HL-60 (cell line): ENCODE data around the gene SLC2A4RG.

Experiments
- DNase-seq, 2 experiments: peaks; one replicate each; pipeline ENCODE4 v3.0.0-alpha.2; 2010 to 2020; ENCODE audit warnings: low read depth in 1 of 2, low spot score in 1 of 2
- H3K27ac ChIP-seq: fragments of 250-450 bp; sonication (Bioruptor Pico); replicated peaks from 2 replicates; pipeline ENCODE4 v1.5.1; 2020; ENCODE audit warnings: mild to moderate bottlenecking, moderate library complexity
- H3K27me3 ChIP-seq: fragments of 250-450 bp; sonication (Bioruptor Pico); 2 replicates; pipeline ENCODE4 v1.5.1; 2021; ENCODE audit warnings: mild to moderate bottlenecking, moderate library complexity; ENCODE audit not compliant: insufficient read depth, poor library complexity, severe bottlenecking
- H3K4me3 ChIP-seq: replicated peaks from 2 replicates; pipeline ENCODE4 v1.5.1; 2011; ENCODE audit warnings: mild to moderate bottlenecking, control low read depth, low read length; ENCODE audit not compliant: insufficient read depth
- GABPA ChIP-seq: IDR thresholded peaks from 2 replicates; pipeline ENCODE4 v1.6.1; 2012; ENCODE audit warnings: low read depth
- POLR2AphosphoS5 ChIP-seq: IDR thresholded peaks from 2 replicates; pipeline ENCODE4 v1.6.1; 2012; ENCODE audit warnings: low read depth
- REST ChIP-seq: IDR thresholded peaks from 2 replicates; pipeline ENCODE4 v1.6.1; 2012; ENCODE audit warnings: low read depth; ENCODE audit not compliant: insufficient replicate concordance
- SPI1 ChIP-seq: IDR thresholded peaks from 2 replicates; pipeline ENCODE4 v1.6.1; 2012; ENCODE audit warnings: low read depth, mild to moderate bottlenecking, borderline replicate concordance
- TF ChIP-seq, protein P1 (sequence below): IDR thresholded peaks from one replicate; pipeline ENCODE4 v1.5.1; 2011; ENCODE audit warnings: low read length, control low read depth, inconsistent platforms; ENCODE audit not compliant: insufficient read depth

The SLC2A4RG gene

GRCh38 chr20:63755933-63756647, 16.5 kb downstream of the SLC2A4RG start:
- peaks cover 2% of the 10 kb centered on the region for H3K27me3 ChIP-seq
- H3K27ac ChIP-seq: no peak overlapping the region
- DNase-seq: no peak
- TF ChIP-seq REST: no peak
- no peak for TF ChIP-seq SPI1
- TF ChIP-seq, protein P1, sequence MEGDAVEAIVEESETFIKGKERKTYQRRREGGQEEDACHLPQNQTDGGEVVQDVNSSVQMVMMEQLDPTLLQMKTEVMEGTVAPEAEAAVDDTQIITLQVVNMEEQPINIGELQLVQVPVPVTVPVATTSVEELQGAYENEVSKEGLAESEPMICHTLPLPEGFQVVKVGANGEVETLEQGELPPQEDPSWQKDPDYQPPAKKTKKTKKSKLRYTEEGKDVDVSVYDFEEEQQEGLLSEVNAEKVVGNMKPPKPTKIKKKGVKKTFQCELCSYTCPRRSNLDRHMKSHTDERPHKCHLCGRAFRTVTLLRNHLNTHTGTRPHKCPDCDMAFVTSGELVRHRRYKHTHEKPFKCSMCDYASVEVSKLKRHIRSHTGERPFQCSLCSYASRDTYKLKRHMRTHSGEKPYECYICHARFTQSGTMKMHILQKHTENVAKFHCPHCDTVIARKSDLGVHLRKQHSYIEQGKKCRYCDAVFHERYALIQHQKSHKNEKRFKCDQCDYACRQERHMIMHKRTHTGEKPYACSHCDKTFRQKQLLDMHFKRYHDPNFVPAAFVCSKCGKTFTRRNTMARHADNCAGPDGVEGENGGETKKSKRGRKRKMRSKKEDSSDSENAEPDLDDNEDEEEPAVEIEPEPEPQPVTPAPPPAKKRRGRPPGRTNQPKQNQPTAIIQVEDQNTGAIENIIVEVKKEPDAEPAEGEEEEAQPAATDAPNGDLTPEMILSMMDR: no peak
- TF ChIP-seq GABPA: no peak
- no peak for TF ChIP-seq POLR2AphosphoS5
- no peak overlapping the region for H3K4me3 ChIP-seq

DNA sequence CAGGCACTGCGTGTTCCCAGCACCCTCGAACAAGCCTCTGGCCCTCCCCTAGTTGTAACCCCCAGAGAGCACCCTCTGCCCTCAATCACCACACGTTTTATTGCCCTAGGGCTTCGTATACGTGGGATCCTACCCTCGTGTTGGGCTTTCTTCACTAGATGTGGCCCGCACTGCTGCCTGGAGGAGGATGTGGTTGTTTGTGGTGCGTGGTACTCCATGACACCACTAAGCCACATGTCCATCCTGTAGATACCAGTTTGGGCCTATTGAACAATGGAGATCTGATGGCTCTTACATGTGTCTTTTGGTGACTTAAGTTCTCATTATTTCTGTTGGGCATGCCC, 17.0 kb downstream of the SLC2A4RG start:
- peak in 1 of 2 experiments; percentile 25 for DNase-seq
- Histone ChIP-seq H3K4me3 (no peak overlapping the region), H3K27me3 (peaks cover 2% of the 10 kb centered on the region), H3K27ac (no peak overlapping the region)
- TF ChIP-seq, protein P1: no peak
- TF ChIP-seq GABPA (no peak), SPI1 (no peak), POLR2AphosphoS5 (no peak), REST (no peak)

GRCh38 chr20:63758152-63758551, 18.6 kb downstream of the SLC2A4RG start:
- DNase-seq: no peak
- TF ChIP-seq REST (no peak), SPI1 (no peak), GABPA (no peak), POLR2AphosphoS5 (no peak)
- TF ChIP-seq, protein P1: no peak
- Histone ChIP-seq H3K27me3 (peaks cover 2% of the 10 kb centered on the region), H3K27ac (no peak overlapping the region), H3K4me3 (no peak overlapping the region)
